ENCODE measurements around the gene ATP5F1D.

GRCh38 chr19:1270854-1271527, 29.4 kb downstream of the ATP5F1D start:
- TF ChIP-seq, protein P1, sequence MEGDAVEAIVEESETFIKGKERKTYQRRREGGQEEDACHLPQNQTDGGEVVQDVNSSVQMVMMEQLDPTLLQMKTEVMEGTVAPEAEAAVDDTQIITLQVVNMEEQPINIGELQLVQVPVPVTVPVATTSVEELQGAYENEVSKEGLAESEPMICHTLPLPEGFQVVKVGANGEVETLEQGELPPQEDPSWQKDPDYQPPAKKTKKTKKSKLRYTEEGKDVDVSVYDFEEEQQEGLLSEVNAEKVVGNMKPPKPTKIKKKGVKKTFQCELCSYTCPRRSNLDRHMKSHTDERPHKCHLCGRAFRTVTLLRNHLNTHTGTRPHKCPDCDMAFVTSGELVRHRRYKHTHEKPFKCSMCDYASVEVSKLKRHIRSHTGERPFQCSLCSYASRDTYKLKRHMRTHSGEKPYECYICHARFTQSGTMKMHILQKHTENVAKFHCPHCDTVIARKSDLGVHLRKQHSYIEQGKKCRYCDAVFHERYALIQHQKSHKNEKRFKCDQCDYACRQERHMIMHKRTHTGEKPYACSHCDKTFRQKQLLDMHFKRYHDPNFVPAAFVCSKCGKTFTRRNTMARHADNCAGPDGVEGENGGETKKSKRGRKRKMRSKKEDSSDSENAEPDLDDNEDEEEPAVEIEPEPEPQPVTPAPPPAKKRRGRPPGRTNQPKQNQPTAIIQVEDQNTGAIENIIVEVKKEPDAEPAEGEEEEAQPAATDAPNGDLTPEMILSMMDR (IDR thresholded peaks at IDR 0.05), result no peak
- no peak for TF ChIP-seq POLR2AphosphoS5 (IDR thresholded peaks at IDR 0.05)
- no peak for TF ChIP-seq POLR2A (IDR thresholded peaks at IDR 0.05)

Measured in upper lobe of left lung (tissue), 4 donors.